Gastroesophageal sphincter (tissue), 4 donors: Measurements from ENCODE around the gene ZSCAN5A. TPM values are rescaled to one million over a fixed set of nuclear protein-coding genes. Genes with fewer than 3 reads are reported as not detected.

Experiments
- ATAC-seq: fragments of 150-250 bp; one replicate; pipeline ENCODE4 v1.9.1; 2016; ENCODE audit warnings: mild to moderate bottlenecking, moderate library complexity
- H3K27ac ChIP-seq, 4 donors: fragments of 200-600 bp; sonication (generic) in 3 of 4; 1 replicate in 3 of 4; 2 replicates in 1 of 4; pipeline ENCODE4 v1.5.1; 2016 to 2019
- H3K27me3 ChIP-seq: fragments of 200-600 bp; sonication (generic); one replicate; pipeline ENCODE4 v1.5.1; 2019
- H3K36me3 ChIP-seq, 2 donors: fragments of 200-600 bp; sonication (generic); one replicate each; pipeline ENCODE4 v1.5.1; 2019; ENCODE audit warnings: control low read depth in 1 of 2
- H3K4me1 ChIP-seq, 3 donors: fragments of 200-600 bp; sonication (generic); 1 replicate in 2 of 3; 2 replicates in 1 of 3; pipeline ENCODE4 v1.5.1; 2016 to 2019; ENCODE audit warnings: control low read depth in 2 of 3
- H3K4me3 ChIP-seq, 2 donors: fragments of 200-600 bp; sonication (generic); one replicate each; pipeline ENCODE4 v1.5.1; 2019; ENCODE audit warnings: mild to moderate bottlenecking in 1 of 2, moderate library complexity in 1 of 2
- H3K9me3 ChIP-seq, 3 donors: fragments of 200-600 bp; sonication (generic); one replicate each; pipeline ENCODE4 v1.5.1; 2017 to 2019; ENCODE audit warnings: control low read depth in 2 of 3
- CTCF ChIP-seq, 4 experiments: fragments of 200-600 bp in 2 of 4; fragments of 450-650 bp in 2 of 4; sonication (generic) in 1 of 4; IDR thresholded peaks; one replicate each; pipeline ENCODE4 v1.5.1; 2017 to 2019; ENCODE audit warnings: antibody characterized with exemption in 4 of 4, mild to moderate bottlenecking in 2 of 4, moderate library complexity in 2 of 4
- EP300 ChIP-seq: sonication (generic); formaldehyde crosslinking; IDR thresholded peaks from one replicate; pipeline ENCODE4 v1.6.1; 2017; ENCODE audit warnings: antibody characterized with exemption, mild to moderate bottlenecking
- POLR2A ChIP-seq, 2 donors: fragments of 450-650 bp; IDR thresholded peaks; one replicate each; pipeline ENCODE4 v1.6.1; 2017; ENCODE audit warnings: antibody characterized with exemption in 2 of 2, mild to moderate bottlenecking in 2 of 2, moderate library complexity in 1 of 2
- POLR2AphosphoS5 ChIP-seq: sonication (generic); formaldehyde crosslinking; IDR thresholded peaks from one replicate; pipeline ENCODE4 v1.6.1; 2017; ENCODE audit warnings: antibody characterized with exemption
- WGBS, 2 donors: methylation state at CpG; one replicate each; pipeline ENCODE4 v1.1.5; 2018; ENCODE audit warnings: low coverage in 1 of 2; 5-methylcytosine and 5-hydroxymethylcytosine counted together
- total RNA-seq, 4 donors: library from RNA; depleted of rRNA; stranded (reverse); fragments of >200 nt; gene quantifications; one replicate each; pipeline ENCODE4 v1.1.0, GENCODE V29; 2016

ZSCAN5A gene, protein sequence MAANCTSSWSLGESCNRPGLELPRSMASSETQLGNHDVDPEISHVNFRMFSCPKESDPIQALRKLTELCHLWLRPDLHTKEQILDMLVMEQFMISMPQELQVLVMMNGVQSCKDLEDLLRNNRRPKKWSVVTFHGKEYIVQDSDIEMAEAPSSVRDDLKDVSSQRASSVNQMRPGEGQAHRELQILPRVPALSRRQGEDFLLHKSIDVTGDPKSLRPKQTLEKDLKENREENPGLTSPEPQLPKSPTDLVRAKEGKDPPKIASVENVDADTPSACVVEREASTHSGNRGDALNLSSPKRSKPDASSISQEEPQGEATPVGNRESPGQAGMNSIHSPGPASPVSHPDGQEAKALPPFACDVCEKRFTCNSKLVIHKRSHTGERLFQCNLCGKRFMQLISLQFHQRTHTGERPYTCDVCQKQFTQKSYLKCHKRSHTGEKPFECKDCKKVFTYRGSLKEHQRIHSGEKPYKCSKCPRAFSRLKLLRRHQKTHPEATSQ
- total RNA-seq = 1 to 10 TPM; 3.0 to 6.3 (median 4.0) TPM

DNA sequence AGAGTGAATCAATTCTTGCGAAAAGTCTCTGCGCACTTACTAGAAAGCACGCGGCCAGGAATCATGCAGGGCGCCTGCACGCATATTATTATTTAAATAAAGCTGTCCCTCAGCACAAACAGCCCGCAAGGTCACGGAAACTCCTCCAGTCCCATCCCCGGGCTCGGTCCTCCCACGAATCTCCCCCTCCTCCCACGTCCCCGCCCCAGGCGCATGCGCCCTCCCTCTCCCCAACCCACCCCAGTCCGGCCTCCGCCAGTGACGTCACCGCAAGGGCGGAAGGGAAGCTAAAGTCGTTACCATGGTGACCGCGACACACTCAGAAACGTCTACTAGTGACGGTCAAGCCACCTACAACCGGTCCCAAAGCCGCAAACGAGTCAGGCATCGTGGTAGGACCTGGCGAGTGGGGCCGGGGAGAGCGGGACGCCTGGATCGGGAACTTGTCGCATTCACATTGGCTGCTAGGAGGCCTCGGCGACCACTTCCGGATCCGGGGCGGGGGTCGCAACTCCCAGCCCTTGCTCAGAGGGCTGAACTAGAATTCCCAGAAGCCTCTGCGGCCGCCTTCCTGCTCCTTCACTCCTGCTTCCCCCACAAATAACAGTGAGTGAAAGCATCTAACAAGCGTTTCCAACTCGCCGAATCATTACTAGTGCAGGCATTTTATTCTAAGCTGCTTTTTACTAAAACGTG, at the start of gene ZSCAN5A:
TSS of gene ZSCAN5A (minus strand) at position 459 of the 696 bp plus-strand sequence. CDS start 89,793 bp downstream, outside the sequence.
- Histone ChIP-seq H3K9me3 (no peaks in the 10 kb centered on the region), H3K27ac (peak within 1 kb of the TSS; percentile 87 to 98 (median 97)), H3K36me3 (peaks cover 0 to 27% of the 10 kb centered on the region in 2 donors), H3K4me1 (peaks cover 0 to 30% (median 0%) of the 10 kb centered on the region in 3 donors), H3K4me3 (peak within 1 kb of the TSS; percentile 69 to 76), H3K27me3 (no peaks in the 10 kb centered on the region)
- 0% methylated on average over 7 to 17 of the region's 47 CpGs for WGBS, 2 donors
- TF ChIP-seq POLR2A (IDR thresholded peaks at IDR 0.05) (peak; percentile 37 to 42), CTCF (IDR thresholded peaks at IDR 0.05) (no peak), POLR2AphosphoS5 (peak; percentile 74)
- peak; percentile 93 for ATAC-seq

- Histone ChIP-seq H3K9me3 (peaks cover 0 to 51% (median 0%) of the 10 kb centered on the region in 3 donors), H3K27ac (no peak overlapping the region), H3K27me3 (no peaks in the 10 kb centered on the region), H3K4me3 (no peak overlapping the region), H3K4me1 (no peaks in the 10 kb centered on the region), H3K36me3 (peaks cover 0 to 25% of the 10 kb centered on the region in 2 donors)
- no peak for ATAC-seq
- TF ChIP-seq CTCF (IDR thresholded peaks at IDR 0.05) (no peak), POLR2AphosphoS5 (no peak), EP300 (no peak), POLR2A (IDR thresholded peaks at IDR 0.05) (no peak)
- WGBS, 2 donors = 97 to 100% methylated on average over 2 of the region's 2 CpGs
Observed at GRCh38 chr19:56360841-56361240, 46.2 kb upstream of the ZSCAN5A start.

- no peak overlapping the region for H3K4me3 ChIP-seq
- no peak for ATAC-seq
- TF ChIP-seq POLR2A (IDR thresholded peaks at IDR 0.05) (no peak), CTCF (IDR thresholded peaks at IDR 0.05) (no peak), EP300 (no peak), POLR2AphosphoS5 (no peak)
- H3K9me3 ChIP-seq = peaks cover 0 to 24% (median 0%) of the 10 kb centered on the region in 3 donors
- H3K4me1 ChIP-seq = no peaks in the 10 kb centered on the region
- H3K36me3 ChIP-seq = peaks cover 0 to 9% of the 10 kb centered on the region in 2 donors
- WGBS, 2 donors = 40 to 100% methylated on average over 1 to 2 of the region's 2 CpGs
- H3K27ac ChIP-seq = no peak overlapping the region
- H3K27me3 ChIP-seq = no peaks in the 10 kb centered on the region
Observed at GRCh38 chr19:56356944-56357343, 42.3 kb upstream of the ZSCAN5A start.

GRCh38 chr19:56355517-56355916, 40.9 kb upstream of the ZSCAN5A start:
- H3K36me3 ChIP-seq = no peaks in the 10 kb centered on the region
- no peak for ATAC-seq
- no peaks in the 10 kb centered on the region for H3K4me1 ChIP-seq
- TF ChIP-seq POLR2A (IDR thresholded peaks at IDR 0.05) = no peak
- TF ChIP-seq POLR2AphosphoS5 = no peak
- no peak for TF ChIP-seq EP300
- no peak for TF ChIP-seq CTCF (IDR thresholded peaks at IDR 0.05)
- H3K9me3 ChIP-seq = peaks cover 0 to 11% (median 0%) of the 10 kb centered on the region in 3 donors
- H3K27ac ChIP-seq = no peak overlapping the region
- WGBS, 2 donors = 82 to 86% methylated on average over 1 of the region's 1 CpG
- no peak overlapping the region for H3K4me3 ChIP-seq
- H3K27me3 ChIP-seq = no peaks in the 10 kb centered on the region
